ENCODE results near the gene CEP120.

Gene CEP120

GRCh38 chr5:123441408-123441807 is 18.2 kb upstream of the CEP120 start:
- no peak overlapping the region for H3K27ac ChIP-seq
- no peaks in the 10 kb centered on the region for H3K9me3 ChIP-seq (ENCODE audit: severe bottlenecking)
- H3K36me3 ChIP-seq = no peaks in the 10 kb centered on the region
- TF ChIP-seq CTCF (IDR thresholded peaks at IDR 0.05; ENCODE audit: low read depth, low read length) = no peak
- H3K4me3 ChIP-seq (ENCODE audit: low read depth, low read length) = no peak overlapping the region
- DNase-seq = no peak
- no peaks in the 10 kb centered on the region for H3K27me3 ChIP-seq (ENCODE audit: insufficient read depth, low read depth, severe bottlenecking)

DNA sequence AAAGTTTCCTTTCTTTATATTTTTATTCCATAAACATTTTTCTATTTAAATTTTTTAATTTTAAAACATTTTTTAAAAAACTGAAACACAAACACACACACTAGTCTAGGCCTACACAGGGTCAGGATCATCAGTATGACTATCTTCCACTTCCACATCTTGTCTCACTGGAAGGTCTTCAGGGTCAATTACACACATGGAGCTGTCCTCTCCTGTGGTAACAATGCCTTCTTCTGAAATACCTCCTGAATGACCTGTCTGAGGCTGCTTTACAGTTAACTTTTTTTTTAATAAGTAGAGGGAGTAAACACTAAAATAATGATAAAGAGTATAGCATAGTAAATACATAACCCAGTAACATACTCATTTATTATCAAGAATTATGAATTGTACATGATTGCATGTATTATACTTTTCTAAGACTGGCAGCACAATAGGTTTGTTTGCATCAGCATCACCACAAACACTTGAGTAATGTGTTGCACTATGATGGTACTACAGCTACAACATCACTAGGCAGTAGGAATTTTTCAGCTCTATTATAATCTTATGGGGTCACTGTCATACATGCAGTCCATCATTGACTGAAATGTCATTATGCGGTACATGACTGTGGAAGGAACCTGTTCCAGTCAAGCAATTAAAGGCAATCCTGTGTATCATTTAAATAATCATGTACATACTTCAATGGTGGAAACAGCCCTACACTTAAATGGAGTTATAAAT is 17.4 kb upstream of the CEP120 start:
- H3K36me3 ChIP-seq = no peaks in the 10 kb centered on the region
- DNase-seq = no peak

GRCh38 chr5:123439709-123440108 is 16.5 kb upstream of the CEP120 start:
- no peak for TF ChIP-seq CTCF (IDR thresholded peaks at IDR 0.05; ENCODE audit: low read depth, low read length)
- no peaks in the 10 kb centered on the region for H3K9me3 ChIP-seq (ENCODE audit: severe bottlenecking)
- H3K4me3 ChIP-seq (ENCODE audit: low read depth, low read length) = no peak overlapping the region
- no peaks in the 10 kb centered on the region for H3K27me3 ChIP-seq (ENCODE audit: insufficient read depth, low read depth, severe bottlenecking)
- no peak overlapping the region for H3K27ac ChIP-seq
- no peak for DNase-seq
- no peaks in the 10 kb centered on the region for H3K36me3 ChIP-seq

More for the DNA sequence above, 17.4 kb upstream of the CEP120 start:
- TF ChIP-seq CTCF (IDR thresholded peaks at IDR 0.05; ENCODE audit: low read depth, low read length) = no peak
- Histone ChIP-seq H3K27me3 (ENCODE audit: insufficient read depth, low read depth, severe bottlenecking) (no peaks in the 10 kb centered on the region), H3K9me3 (ENCODE audit: severe bottlenecking) (no peaks in the 10 kb centered on the region), H3K27ac (no peak overlapping the region), H3K4me3 (ENCODE audit: low read depth, low read length) (no peak overlapping the region)

DNA sequence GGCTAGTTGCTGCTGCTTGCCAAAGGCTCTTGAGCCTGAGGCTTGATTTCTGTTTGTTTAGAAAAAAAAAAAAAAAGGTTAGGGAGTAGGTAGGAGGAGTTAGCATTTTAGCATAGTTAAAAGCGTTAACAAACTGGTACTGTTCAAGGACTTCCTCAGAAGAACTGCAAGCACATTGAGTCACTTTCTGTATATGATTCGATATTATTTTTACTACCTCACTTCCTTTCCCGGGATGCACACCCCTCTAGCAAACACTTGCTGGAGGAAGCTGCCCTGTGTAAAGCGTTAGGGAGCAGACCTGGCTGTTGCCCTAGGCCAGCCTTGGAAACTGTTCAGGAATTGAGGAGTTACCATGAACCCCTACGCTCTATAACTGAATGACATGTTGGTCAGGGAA is 15.7 kb upstream of the CEP120 start:
- H3K27ac ChIP-seq = no peak overlapping the region
- H3K36me3 ChIP-seq = no peaks in the 10 kb centered on the region
- no peak for TF ChIP-seq CTCF (IDR thresholded peaks at IDR 0.05; ENCODE audit: low read depth, low read length)
- no peak overlapping the region for H3K4me3 ChIP-seq (ENCODE audit: low read depth, low read length)
- DNase-seq = no peak
- no peaks in the 10 kb centered on the region for H3K9me3 ChIP-seq (ENCODE audit: severe bottlenecking)
- no peaks in the 10 kb centered on the region for H3K27me3 ChIP-seq (ENCODE audit: insufficient read depth, low read depth, severe bottlenecking)

- H3K9me3 ChIP-seq (ENCODE audit: severe bottlenecking) = no peaks in the 10 kb centered on the region
- DNase-seq = no peak
- no peak overlapping the region for H3K27ac ChIP-seq
- no peak overlapping the region for H3K4me3 ChIP-seq (ENCODE audit: low read depth, low read length)
- TF ChIP-seq CTCF (IDR thresholded peaks at IDR 0.05; ENCODE audit: low read depth, low read length) = no peak
- H3K36me3 ChIP-seq = no peaks in the 10 kb centered on the region
- H3K27me3 ChIP-seq (ENCODE audit: insufficient read depth, low read depth, severe bottlenecking) = no peaks in the 10 kb centered on the region
These were observed 15.0 kb upstream of the CEP120 start for GRCh38 chr5:123438244-123438643.

- H3K9me3 ChIP-seq (ENCODE audit: severe bottlenecking) = no peaks in the 10 kb centered on the region
- no peaks in the 10 kb centered on the region for H3K27me3 ChIP-seq (ENCODE audit: insufficient read depth, low read depth, severe bottlenecking)
- no peak for TF ChIP-seq CTCF (IDR thresholded peaks at IDR 0.05; ENCODE audit: low read depth, low read length)
- H3K36me3 ChIP-seq = no peaks in the 10 kb centered on the region
- H3K27ac ChIP-seq = no peak overlapping the region
- no peak for DNase-seq
- H3K4me3 ChIP-seq (ENCODE audit: low read depth, low read length) = no peak overlapping the region
These were observed 13.0 kb upstream of the CEP120 start for GRCh38 chr5:123436201-123436600.

Data from WERI-Rb-1 (cell line).